DND-41 (cell line): ENCODE measurements around the gene KPNA1.

Experiments used
- ATAC-seq: fragments of 200-7000 bp; cut with Tn5 transposase; 3 replicates; pipeline ENCODE4 v1.9.1; 2021; ENCODE audit warnings: low read depth; ENCODE audit not compliant: insufficient read depth
- DNase-seq: peaks from one replicate; pipeline ENCODE4 v3.0.0-alpha.2; 2020
- H2AFZ ChIP-seq: 2 replicates; pipeline ENCODE4 v1.6.0; 2012; ENCODE audit warnings: low read depth, low read length
- H3K27ac ChIP-seq: 2 replicates; pipeline ENCODE4 v1.5.1; 2012; ENCODE audit warnings: low read length, inconsistent platforms
- H3K27me3 ChIP-seq: fragments of 200-600 bp; sonication (generic); 2 replicates; pipeline ENCODE4 v1.6.0; 2012; ENCODE audit warnings: low read length, mild to moderate bottlenecking, inconsistent platforms; ENCODE audit not compliant: insufficient read depth, poor library complexity
- H3K36me3 ChIP-seq: 2 replicates; pipeline ENCODE4 v1.5.1; 2012; ENCODE audit warnings: low read length, inconsistent platforms; ENCODE audit not compliant: insufficient read depth
- H3K4me1 ChIP-seq: 2 replicates; pipeline ENCODE4 v1.5.1; 2012; ENCODE audit warnings: mild to moderate bottlenecking, low read length; ENCODE audit not compliant: insufficient read depth
- H3K4me2 ChIP-seq: 2 replicates; pipeline ENCODE4 v1.6.0; 2012; ENCODE audit warnings: mild to moderate bottlenecking, moderate library complexity, low read length, inconsistent platforms; ENCODE audit not compliant: insufficient read depth
- H3K4me3 ChIP-seq, 2 experiments: fragments of 200-600 bp in 1 of 2; shearing (Covaris generic) in 1 of 2; 2 replicates each; pipeline ENCODE4 v1.5.1; 2012 to 2016; ENCODE audit warnings: inconsistent platforms in 2 of 2, low read length in 2 of 2, mild to moderate bottlenecking in 2 of 2, low read depth in 1 of 2, moderate library complexity in 1 of 2
- H3K79me2 ChIP-seq: 2 replicates; pipeline ENCODE4 v1.6.0; 2012; ENCODE audit warnings: low read length, inconsistent platforms; ENCODE audit not compliant: insufficient read depth
- H3K9ac ChIP-seq: 2 replicates; pipeline ENCODE4 v1.6.0; 2012; ENCODE audit warnings: low read depth, mild to moderate bottlenecking, inconsistent platforms, low read length, moderate library complexity
- H3K9me3 ChIP-seq: 2 replicates; pipeline ENCODE4 v1.5.1; 2012; ENCODE audit warnings: low read length, moderate library complexity, mild to moderate bottlenecking, inconsistent platforms; ENCODE audit not compliant: insufficient read depth, severe bottlenecking
- H4K20me1 ChIP-seq: 2 replicates; pipeline ENCODE4 v1.6.0; 2012; ENCODE audit warnings: low read length; ENCODE audit not compliant: insufficient read depth
- EZH2 ChIP-seq: IDR thresholded peaks from 3 replicates; pipeline ENCODE4 v1.6.1; 2012; ENCODE audit warnings: borderline replicate concordance, low read depth, mild to moderate bottlenecking, moderate library complexity, low read length, inconsistent platforms; ENCODE audit not compliant: severe bottlenecking
- TF ChIP-seq, protein P1 (sequence below): IDR thresholded peaks from 2 replicates; pipeline ENCODE4 v1.5.1; 2012; ENCODE audit warnings: borderline replicate concordance, low read length, moderate library complexity, mild to moderate bottlenecking; ENCODE audit not compliant: poor library complexity, severe bottlenecking; ENCODE audit errors: extremely low read depth

KPNA1 gene

DNA sequence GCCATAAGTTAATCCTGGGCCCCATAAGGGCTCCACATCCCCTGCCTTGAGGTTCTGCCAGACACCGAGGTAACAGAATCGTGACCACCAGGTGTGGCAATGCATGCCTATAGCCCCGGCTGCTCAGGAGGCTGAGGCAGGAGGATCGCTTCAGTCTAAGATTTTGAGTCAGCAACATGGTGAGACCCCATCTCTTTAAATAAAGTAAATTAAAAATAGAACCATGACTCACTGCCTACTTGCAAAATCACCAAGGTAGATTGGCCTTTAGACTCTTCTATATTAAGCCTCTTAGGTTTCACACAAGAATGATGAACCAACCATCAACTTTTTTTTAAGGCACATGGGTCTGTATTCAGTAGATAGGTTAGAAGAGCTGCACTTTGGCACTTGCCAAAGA is 108.5 kb downstream of the KPNA1 start:
- Histone ChIP-seq H3K4me3 (no peak overlapping the region), H3K4me1 (no peaks in the 10 kb centered on the region), H3K4me2 (no peak overlapping the region), H3K27ac (no peak overlapping the region), H3K27me3 (no peaks in the 10 kb centered on the region), H3K9ac (no peak overlapping the region), H3K9me3 (no peaks in the 10 kb centered on the region), H4K20me1 (no peaks in the 10 kb centered on the region), H3K79me2 (peaks cover 4% of the 10 kb centered on the region), H2AFZ (no peak overlapping the region), H3K36me3 (peaks cover 83% of the 10 kb centered on the region)
- TF ChIP-seq EZH2 = no peak
- TF ChIP-seq, protein P1, sequence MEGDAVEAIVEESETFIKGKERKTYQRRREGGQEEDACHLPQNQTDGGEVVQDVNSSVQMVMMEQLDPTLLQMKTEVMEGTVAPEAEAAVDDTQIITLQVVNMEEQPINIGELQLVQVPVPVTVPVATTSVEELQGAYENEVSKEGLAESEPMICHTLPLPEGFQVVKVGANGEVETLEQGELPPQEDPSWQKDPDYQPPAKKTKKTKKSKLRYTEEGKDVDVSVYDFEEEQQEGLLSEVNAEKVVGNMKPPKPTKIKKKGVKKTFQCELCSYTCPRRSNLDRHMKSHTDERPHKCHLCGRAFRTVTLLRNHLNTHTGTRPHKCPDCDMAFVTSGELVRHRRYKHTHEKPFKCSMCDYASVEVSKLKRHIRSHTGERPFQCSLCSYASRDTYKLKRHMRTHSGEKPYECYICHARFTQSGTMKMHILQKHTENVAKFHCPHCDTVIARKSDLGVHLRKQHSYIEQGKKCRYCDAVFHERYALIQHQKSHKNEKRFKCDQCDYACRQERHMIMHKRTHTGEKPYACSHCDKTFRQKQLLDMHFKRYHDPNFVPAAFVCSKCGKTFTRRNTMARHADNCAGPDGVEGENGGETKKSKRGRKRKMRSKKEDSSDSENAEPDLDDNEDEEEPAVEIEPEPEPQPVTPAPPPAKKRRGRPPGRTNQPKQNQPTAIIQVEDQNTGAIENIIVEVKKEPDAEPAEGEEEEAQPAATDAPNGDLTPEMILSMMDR = no peak
- ATAC-seq (no peak), DNase-seq (no peak)

- Histone ChIP-seq H4K20me1 (no peaks in the 10 kb centered on the region), H3K4me2 (no peak overlapping the region), H3K9ac (no peak overlapping the region), H3K27ac (no peak overlapping the region), H3K79me2 (peaks cover 5% of the 10 kb centered on the region), H2AFZ (no peak overlapping the region), H3K9me3 (no peaks in the 10 kb centered on the region), H3K4me1 (no peaks in the 10 kb centered on the region), H3K27me3 (no peaks in the 10 kb centered on the region), H3K4me3 (no peak overlapping the region), H3K36me3 (peaks cover 72% of the 10 kb centered on the region)
- ATAC-seq (no peak), DNase-seq (no peak)
- TF ChIP-seq, protein P1 = no peak
- TF ChIP-seq EZH2 = no peak
Observed at GRCh38 chr3:122405015-122405414, 109.7 kb downstream of the KPNA1 start.

DNA sequence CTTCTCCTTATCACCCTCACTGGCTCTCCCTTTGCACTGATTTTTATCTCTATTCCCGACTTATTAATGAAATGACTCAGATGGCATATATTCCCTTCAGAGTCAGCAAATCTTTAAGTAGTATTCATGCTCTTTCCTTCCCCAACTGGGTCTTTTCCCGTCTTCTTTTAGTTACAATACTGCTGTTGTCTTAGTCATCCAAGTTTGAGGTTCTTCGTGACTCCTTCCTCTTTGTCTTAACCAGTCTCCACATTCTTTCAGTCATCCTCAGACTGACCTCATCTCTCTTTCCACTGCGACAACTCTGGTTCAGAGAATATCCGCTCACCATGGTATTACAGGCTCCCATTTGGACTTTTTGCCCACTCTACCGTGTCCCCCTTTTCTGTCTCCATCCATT is 111.2 kb downstream of the KPNA1 start:
- no peak for ATAC-seq
- no peak overlapping the region for H3K9ac ChIP-seq

More for the DNA sequence above, 111.2 kb downstream of the KPNA1 start:
- Histone ChIP-seq H2AFZ (no peak overlapping the region), H4K20me1 (no peaks in the 10 kb centered on the region), H3K9me3 (no peaks in the 10 kb centered on the region), H3K4me1 (no peaks in the 10 kb centered on the region), H3K36me3 (peaks cover 57% of the 10 kb centered on the region), H3K27me3 (no peaks in the 10 kb centered on the region), H3K79me2 (peaks cover 8% of the 10 kb centered on the region), H3K27ac (no peak overlapping the region), H3K4me2 (no peak overlapping the region), H3K4me3 (no peak overlapping the region)
- no peak for DNase-seq
- TF ChIP-seq, protein P1 = no peak
- TF ChIP-seq EZH2 = no peak
